Measurements from ENCODE around the gene KBTBD13. TPM values are rescaled to one million over a fixed set of nuclear protein-coding genes. Genes with fewer than 3 reads are reported as not detected.

Gene KBTBD13
- total and polyA plus RNA-seq, 10 donors, result not detected

GRCh38 chr15:65115542-65115941, 39.0 kb downstream of the KBTBD13 start:
- no peak for TF ChIP-seq POLR2AphosphoS5 (IDR thresholded peaks at IDR 0.05)
- TF ChIP-seq, protein P1, sequence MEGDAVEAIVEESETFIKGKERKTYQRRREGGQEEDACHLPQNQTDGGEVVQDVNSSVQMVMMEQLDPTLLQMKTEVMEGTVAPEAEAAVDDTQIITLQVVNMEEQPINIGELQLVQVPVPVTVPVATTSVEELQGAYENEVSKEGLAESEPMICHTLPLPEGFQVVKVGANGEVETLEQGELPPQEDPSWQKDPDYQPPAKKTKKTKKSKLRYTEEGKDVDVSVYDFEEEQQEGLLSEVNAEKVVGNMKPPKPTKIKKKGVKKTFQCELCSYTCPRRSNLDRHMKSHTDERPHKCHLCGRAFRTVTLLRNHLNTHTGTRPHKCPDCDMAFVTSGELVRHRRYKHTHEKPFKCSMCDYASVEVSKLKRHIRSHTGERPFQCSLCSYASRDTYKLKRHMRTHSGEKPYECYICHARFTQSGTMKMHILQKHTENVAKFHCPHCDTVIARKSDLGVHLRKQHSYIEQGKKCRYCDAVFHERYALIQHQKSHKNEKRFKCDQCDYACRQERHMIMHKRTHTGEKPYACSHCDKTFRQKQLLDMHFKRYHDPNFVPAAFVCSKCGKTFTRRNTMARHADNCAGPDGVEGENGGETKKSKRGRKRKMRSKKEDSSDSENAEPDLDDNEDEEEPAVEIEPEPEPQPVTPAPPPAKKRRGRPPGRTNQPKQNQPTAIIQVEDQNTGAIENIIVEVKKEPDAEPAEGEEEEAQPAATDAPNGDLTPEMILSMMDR (IDR thresholded peaks at IDR 0.05 in 8 of 11, conservative IDR thresholded peaks at IDR 0.05 in 3 of 11), result no peak
- TF ChIP-seq POLR2A (IDR thresholded peaks at IDR 0.05), result no peak
- intact Hi-C loops (cut with DNase I; ENCODE audit: low total_unique reads), result no loop called here
- Histone ChIP-seq H3K27ac (no peak overlapping the region), H3K27me3 (replicated peaks in 1 of 7) (no peaks in the 10 kb centered on the region), H3K36me3 (peaks cover 4 to 95% (median 53%) of the 10 kb centered on the region in 6 donors), H3K9me3 (no peaks in the 10 kb centered on the region), H3K4me1 (no peaks in the 10 kb centered on the region), H3K4me3 (no peak overlapping the region)
- no peak for DNase-seq
- WGBS, 5 donors, result 90 to 94% (median 93%) methylated on average over 5 of the region's 5 CpGs

Small RNA genes lying within 50 kb of the gene (small RNA-seq; reads per million reads assigned to genes)
- gene AC013553.1, result 0 reads per million in 4 donors

Other genes with a start within 250 kb of the KBTBD13 start
- 100 to 1,000 TPM; 124 to 249 (median 156) TPM for gene PLEKHO2, start 234.8 kb upstream of the KBTBD13 start, total RNA-seq
- 100 to 1,000 TPM in 1 of 3 donors, 10 to 100 TPM in 2; 33.9 to 130 (median 40.3) TPM for gene PLEKHO2, start 234.8 kb upstream of the KBTBD13 start, polyA plus RNA-seq
- 10 to 100 TPM; 20.7 to 71.1 (median 48.2) TPM for gene ANKDD1A, start 164.8 kb upstream of the KBTBD13 start, total RNA-seq
- gene ANKDD1A, start 164.8 kb upstream of the KBTBD13 start, polyA plus RNA-seq, result 10 to 100 TPM in 2 of 3 donors, 1 to 10 TPM in 1; 5.7 to 19.9 (median 11.7) TPM
- 100 to 1,000 TPM in 1 of 7 donors, 10 to 100 TPM in 6; 78.1 to 101 (median 82.2) TPM for gene SPG21, start 86.8 kb upstream of the KBTBD13 start, total RNA-seq
- gene SPG21, start 86.8 kb upstream of the KBTBD13 start, polyA plus RNA-seq, result 10 to 100 TPM; 48.9 to 63.7 (median 61.9) TPM
- gene MTFMT, start 47.1 kb upstream of the KBTBD13 start, total RNA-seq, result 10 to 100 TPM; 10.8 to 27.5 (median 14.8) TPM
- 1 to 10 TPM; 3.7 to 8.3 (median 5.7) TPM for gene MTFMT, start 47.1 kb upstream of the KBTBD13 start, polyA plus RNA-seq
- not detected for gene SLC51B, start 31.4 kb upstream of the KBTBD13 start, total RNA-seq
- under 1 TPM in 1 of 3 donors, not detected in 2; 0.09 TPM for gene SLC51B, start 31.4 kb upstream of the KBTBD13 start, polyA plus RNA-seq
- 10 to 100 TPM in 2 of 7 donors, 1 to 10 TPM in 5; 8.3 to 38.5 (median 9.4) TPM for gene RASL12, start 8.8 kb upstream of the KBTBD13 start, total RNA-seq
- gene RASL12, start 8.8 kb upstream of the KBTBD13 start, polyA plus RNA-seq, result 1 to 10 TPM; 2.7 to 6.5 (median 6.1) TPM
- 10 to 100 TPM in 3 of 7 donors, 1 to 10 TPM in 4; 4.8 to 11.2 (median 7.9) TPM for gene UBAP1L, start 38.5 kb downstream of the KBTBD13 start, total RNA-seq
- gene UBAP1L, start 38.5 kb downstream of the KBTBD13 start, polyA plus RNA-seq, result 1 to 10 TPM; 2.5 to 8.4 (median 6.0) TPM
- 10 to 100 TPM; 21.3 to 27.3 (median 25.1) TPM for gene PDCD7, start 57.1 kb downstream of the KBTBD13 start, total RNA-seq
- gene PDCD7, start 57.1 kb downstream of the KBTBD13 start, polyA plus RNA-seq, result 10 to 100 TPM in 2 of 3 donors, 1 to 10 TPM in 1; 9.8 to 16.1 (median 13.0) TPM
- 10 to 100 TPM; 42.2 to 58.3 (median 52.5) TPM for gene CLPX, start 108.6 kb downstream of the KBTBD13 start, total RNA-seq
- 10 to 100 TPM in 2 of 3 donors, 1 to 10 TPM in 1; 9.5 to 13.8 (median 11.5) TPM for gene CLPX, start 108.6 kb downstream of the KBTBD13 start, polyA plus RNA-seq
- under 1 TPM; 0.19 to 0.85 (median 0.34) TPM for gene CILP, start 134.7 kb downstream of the KBTBD13 start, total RNA-seq
- gene CILP, start 134.7 kb downstream of the KBTBD13 start, polyA plus RNA-seq, result 1 to 10 TPM in 1 of 3 donors, under 1 TPM in 2; 0.41 to 3.1 (median 0.45) TPM
- gene PARP16, start 210.1 kb downstream of the KBTBD13 start, total RNA-seq, result 10 to 100 TPM in 4 of 7 donors, 1 to 10 TPM in 3; 8.7 to 11.3 (median 10.2) TPM
- 1 to 10 TPM; 6.4 to 7.9 (median 6.7) TPM for gene PARP16, start 210.1 kb downstream of the KBTBD13 start, polyA plus RNA-seq
- not detected for gene RNU5A-1, start 219.3 kb downstream of the KBTBD13 start, total RNA-seq
- not detected for gene RNU5A-1, start 219.3 kb downstream of the KBTBD13 start, polyA plus RNA-seq
- gene RNU5B-1, start 227.9 kb downstream of the KBTBD13 start, total RNA-seq, result 10 to 100 TPM in 4 of 7 donors, not detected in 3; 24.2 to 62.3 (median 32.6) TPM
- gene RNU5B-1, start 227.9 kb downstream of the KBTBD13 start, polyA plus RNA-seq, result not detected

Measured in spleen (tissue), 11 donors.